Myocyte (in vitro differentiated cells): ENCODE measurements around the gene CEMIP. TPM values are rescaled to one million over a fixed set of nuclear protein-coding genes. Genes with fewer than 3 reads are reported as not detected.

Experiments used
- DNase-seq: peaks from one replicate; pipeline ENCODE4 v3.0.0-alpha.2; 2012; ENCODE audit warnings: low read depth
- total RNA-seq: library from RNA; depleted of rRNA; stranded (reverse); fragments of >200 nt; gene quantifications from 2 replicates; pipeline ENCODE4 v1.2.3, GENCODE V29; 2014

Gene CEMIP
- total RNA-seq, 1 donor from 2014 or later, result 13.9 TPM

DNA sequence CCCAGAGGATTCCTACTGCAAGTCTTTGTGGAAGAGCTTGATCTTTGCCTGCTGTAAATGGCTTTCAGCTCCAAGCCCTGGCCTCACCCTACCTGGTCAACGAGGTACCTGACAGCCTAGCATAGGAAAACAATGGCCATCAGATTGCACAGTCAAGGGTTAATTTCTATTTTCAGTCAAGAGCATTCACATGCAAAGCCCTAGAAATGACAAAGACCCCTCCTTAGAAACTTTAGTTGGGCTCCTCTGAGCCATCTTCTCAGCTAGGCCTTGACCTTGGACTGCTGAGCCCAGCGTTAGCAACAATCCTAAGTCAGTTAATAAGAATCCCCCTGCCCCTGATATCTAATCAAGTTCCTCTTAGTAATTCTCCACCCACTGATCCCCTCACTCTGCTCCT lies 192.0 kb downstream of the CEMIP start:
- no peak for DNase-seq

DNA sequence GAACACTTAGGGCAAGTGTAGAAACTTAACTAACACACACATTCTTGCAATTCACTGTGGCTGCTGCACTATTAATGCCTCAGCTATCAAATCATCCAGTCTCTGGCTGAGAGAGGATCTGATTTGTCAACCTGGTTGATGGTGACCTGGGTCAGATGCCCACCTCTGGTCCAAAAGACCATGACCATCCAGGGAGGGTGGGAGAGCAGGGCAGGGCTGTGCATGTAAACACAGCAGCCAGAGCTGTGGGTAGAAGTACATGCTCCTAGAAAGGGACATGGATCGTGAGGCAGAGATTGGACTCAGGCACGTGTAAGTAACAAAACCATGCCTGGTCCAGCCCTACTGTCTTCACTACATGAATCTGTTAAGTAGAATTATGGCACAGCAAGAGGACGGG lies 193.1 kb downstream of the CEMIP start:
- no peak for DNase-seq

DNA sequence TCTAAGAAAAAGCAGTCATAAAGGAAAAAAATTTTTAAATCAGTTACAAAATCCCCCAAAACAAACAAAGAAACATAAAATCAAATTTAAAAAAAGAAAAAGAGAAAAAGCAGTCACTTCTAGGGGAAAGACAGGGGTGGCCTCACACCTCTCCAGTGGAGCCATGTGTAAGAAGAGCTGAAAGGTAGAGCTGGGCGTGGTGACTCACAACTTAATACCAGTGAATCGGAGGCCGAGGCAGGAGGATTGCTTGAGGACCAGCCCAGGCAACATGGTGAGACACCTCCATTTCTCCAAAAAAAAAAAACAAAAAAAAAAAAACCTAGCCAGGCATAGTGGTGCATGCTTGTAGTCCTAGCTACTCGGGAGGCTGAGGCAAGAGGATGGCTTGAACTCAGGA lies 195.7 kb downstream of the CEMIP start:
- DNase-seq, result no peak

DNA sequence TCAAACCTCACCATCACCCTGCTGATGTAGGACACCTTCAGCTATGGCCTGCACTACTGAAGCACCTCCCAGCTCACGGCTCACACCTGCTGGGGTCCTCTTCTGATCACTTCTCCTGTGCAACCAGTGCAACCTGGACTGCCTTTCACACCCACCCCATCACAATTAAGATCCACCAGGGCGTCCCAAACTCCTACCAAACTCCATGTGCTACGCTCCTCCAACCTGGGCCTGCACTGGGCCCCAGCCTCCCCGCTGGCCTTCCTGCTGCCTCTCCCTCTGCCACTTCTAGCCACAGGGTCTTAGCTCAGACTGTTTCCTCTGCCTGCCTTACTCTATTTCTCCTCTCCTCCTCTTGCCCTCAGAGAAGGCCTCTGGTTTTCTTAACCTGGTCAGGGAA lies 197.7 kb downstream of the CEMIP start:
- no peak for DNase-seq

DNA sequence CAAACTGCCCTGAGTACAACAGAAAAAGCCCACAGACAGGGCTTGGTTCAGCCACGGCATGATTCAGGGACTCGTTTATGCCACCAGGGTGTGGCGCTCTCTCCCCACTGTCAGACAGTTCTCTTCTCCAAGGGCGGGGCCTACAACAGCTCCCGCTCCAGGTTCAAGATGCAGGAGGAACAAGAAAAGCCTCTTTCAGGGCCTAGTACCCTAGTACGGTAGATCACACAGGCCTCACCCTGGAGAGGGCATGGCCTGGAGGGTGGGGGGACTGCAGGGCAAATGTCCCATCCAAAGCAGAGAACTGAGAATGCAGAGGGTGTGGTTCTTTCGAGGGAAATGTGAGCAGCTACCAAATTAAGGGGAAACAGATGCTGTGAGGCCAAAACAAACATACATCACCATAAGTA lies 198.5 kb downstream of the CEMIP start:
- DNase-seq, result peak; percentile 56

DNA sequence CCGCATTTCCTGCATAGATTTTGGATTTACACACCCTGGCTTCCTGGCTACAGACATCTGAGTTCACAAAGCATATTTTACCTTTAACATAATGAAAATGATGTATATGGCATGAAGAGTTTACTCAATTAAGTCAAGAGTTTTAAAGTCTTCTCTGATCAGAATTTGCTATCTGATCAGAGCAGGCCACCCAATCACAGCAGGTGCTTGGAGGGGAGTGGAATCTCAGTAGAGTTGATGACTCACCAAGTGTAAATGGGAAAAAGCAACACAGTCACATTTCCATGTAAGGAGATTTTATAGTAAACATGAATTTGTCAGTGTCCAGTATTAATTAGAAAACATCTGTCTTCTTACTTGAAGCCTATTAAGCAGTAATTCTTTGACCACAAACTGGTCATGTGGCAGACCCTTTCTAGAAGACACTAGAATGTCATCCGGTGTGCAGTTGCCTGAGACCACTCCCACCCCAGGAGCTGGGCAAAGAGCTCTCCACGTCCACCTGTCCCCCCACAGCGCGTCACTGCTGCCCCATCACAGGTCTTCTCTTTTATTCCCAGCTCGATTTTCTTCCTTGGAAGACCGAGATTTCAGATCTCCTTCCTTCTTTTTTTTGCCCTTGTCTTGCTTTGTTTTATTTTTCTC lies 199.6 kb downstream of the CEMIP start:
- peak; percentile 45 for DNase-seq

DNA sequence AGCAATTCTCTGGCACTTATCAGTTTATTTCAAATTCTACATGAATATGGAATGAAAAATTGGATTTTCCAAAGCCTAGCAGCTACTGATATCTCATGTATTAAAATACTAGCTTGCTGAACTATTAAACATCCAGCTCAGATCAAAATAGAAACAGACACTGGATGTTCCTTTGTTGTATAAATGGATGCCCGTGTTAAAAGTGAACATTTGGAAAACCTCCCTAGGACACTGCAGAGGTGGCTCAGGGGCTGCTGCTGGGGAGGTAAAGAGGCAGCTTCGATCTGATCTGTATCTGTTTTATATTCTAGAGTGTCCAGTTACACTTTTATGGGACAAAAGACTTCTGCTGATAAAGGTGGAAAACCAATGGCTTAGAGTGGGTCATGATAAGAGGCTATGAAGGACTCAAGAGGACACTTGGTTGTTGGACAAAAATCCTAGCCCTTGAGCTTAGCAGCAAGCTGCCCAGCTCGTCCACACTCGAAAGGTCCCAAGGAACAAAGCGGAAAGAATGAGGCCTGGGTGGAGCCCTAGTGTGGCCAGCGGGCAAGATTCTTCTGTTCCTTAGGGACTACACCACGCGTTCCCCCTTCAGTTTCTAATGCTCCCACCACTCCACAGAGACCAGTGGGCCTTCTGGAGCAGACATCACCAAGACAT lies 200.5 kb downstream of the CEMIP start:
- DNase-seq, result no peak

DNA sequence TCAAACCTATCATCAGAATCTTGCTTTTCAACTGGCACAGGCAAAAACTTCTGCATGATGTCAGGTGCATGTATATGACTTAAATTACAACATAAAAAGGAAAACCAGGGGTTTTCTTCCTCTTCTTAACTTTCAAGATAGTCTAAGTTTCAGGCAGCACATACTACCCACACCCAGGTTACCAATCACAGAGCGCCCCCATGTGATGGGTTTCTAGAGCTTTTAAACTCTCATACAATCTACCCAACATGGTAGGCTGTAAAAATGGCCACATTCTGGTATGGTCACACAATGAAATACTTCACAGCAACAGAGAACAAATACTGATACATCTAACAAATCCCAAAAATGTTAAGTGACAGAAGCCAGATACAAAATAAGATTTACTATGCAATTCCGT lies 203.0 kb downstream of the CEMIP start:
- DNase-seq, result no peak

DNA sequence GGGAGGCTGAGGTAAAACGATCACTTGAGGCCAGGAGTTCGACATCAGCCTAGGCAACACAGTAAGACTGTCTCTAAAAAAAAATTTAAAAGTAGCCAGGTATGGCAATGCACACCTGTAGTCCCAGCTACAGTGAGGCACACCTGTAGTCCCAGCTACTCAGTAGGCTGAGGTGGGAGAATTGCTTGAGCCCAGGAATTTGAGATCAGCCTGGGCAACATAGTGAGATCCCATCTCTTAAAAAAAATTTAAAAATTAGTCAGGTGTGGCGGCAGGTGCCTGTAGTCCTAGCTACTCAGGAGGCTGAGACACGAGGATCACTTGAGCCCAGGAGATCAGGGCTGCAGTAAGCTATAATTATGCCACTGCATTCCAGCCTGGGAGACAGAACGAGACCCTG lies 203.7 kb downstream of the CEMIP start:
- DNase-seq, result no peak

DNA sequence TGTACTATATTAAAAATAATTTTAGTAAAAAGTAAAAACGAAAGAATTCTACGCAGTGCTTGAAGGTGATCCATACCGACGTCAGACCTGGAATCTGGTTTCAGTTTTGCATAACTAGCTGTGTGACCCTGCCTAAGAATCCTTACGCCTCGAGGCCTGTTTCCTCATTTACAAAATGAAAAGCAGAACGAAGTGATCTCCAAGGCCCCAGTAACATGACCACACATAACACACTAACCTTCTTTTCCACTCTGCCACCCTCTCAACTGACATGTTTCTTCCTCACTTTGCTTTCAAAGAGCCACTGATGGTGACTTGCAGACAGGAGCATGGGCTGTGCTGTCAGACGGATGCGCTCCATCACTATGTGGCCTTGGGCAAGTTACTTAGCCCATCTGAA lies 205.7 kb downstream of the CEMIP start:
- DNase-seq, result no peak

DNA sequence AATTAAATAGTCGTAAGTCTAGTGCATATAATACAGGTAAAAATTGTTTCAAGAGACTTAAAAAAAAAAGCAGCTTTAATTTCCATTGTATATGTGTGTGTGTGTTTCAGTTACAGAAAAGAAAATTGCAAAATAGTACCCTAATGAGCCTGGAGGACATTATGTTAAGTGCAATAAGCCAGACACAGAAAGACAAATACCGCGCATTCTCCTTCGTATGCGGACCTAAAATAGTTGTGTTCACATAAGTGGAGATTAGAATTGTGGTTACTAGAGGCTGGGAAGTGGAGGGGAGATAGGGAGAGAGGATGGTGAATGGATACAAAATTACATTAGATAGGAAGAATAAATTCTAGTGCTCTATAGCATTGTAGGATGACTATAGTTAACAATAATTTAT lies 206.8 kb downstream of the CEMIP start:
- no peak for DNase-seq

DNA sequence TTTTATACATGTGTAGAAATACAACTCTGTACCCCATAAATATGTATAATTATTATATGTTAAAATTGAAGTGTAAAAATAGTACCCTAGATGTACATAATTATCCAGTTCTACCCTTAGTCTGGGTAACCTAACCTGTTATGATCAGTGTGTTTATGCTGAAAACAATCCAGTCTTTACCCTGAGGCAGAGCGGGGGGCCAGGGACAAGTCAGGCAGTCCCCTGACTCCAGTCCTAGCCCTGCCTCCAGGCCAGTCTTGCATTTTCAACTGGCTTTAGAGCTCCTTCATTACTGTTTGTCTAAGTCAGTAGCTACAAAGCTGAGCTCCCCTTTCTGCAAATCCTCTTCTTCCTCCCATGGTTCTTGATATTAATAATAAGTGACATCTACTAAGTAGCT lies 207.3 kb downstream of the CEMIP start:
- no peak for DNase-seq

DNA sequence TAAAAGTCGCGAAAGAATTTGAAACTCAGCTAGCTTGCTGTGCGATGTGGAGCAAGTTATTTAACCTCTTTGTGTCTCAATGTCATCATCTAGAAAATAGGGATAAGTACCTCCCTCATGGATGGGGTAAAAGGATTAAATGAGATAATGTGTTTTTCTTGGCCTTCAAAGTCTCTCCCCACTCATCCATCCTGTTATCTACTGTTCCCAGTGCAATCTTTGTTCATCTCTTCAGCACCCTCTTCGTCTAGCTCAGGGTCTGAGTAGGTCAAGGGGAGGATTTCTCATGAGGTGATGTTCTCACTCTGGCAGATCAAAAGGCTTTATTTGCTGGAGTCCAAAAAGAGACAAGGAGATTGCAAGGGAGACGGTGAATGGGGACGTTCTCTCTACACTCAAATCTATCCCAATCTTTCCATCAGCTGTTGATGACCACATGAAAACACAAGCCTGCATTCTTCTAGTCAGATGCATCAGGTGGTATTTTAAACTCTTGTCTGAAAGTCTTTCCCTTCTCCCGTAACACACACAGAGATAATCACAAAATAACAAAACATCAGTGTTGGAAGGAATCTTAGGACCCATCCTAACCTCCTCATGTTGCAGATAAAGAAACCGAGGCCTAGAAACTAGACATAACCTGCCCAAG lies 209.1 kb downstream of the CEMIP start:
- DNase-seq, result peak; percentile 66

DNA sequence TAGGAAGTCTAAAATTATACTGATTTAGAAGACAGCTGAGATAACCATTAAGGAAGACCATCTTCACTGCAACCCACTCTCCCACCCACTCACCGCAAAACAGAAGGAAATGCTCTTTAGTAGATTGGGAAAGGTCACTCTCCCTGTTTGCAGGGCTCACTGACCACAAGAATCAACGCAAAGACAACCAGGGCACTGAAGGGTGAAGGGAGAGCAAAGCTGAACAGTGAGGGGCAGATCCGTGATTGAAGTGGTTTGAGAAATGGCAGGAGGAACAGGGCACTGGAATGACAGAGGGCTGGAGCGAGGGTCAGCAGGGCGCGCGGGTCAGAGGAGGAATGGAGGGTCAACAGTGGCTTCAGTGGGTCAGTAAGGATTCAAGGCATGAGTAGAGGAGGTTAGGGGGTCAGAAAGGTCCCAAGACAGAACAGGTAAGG lies 209.9 kb downstream of the CEMIP start:
- peak; percentile 55 for DNase-seq

DNA sequence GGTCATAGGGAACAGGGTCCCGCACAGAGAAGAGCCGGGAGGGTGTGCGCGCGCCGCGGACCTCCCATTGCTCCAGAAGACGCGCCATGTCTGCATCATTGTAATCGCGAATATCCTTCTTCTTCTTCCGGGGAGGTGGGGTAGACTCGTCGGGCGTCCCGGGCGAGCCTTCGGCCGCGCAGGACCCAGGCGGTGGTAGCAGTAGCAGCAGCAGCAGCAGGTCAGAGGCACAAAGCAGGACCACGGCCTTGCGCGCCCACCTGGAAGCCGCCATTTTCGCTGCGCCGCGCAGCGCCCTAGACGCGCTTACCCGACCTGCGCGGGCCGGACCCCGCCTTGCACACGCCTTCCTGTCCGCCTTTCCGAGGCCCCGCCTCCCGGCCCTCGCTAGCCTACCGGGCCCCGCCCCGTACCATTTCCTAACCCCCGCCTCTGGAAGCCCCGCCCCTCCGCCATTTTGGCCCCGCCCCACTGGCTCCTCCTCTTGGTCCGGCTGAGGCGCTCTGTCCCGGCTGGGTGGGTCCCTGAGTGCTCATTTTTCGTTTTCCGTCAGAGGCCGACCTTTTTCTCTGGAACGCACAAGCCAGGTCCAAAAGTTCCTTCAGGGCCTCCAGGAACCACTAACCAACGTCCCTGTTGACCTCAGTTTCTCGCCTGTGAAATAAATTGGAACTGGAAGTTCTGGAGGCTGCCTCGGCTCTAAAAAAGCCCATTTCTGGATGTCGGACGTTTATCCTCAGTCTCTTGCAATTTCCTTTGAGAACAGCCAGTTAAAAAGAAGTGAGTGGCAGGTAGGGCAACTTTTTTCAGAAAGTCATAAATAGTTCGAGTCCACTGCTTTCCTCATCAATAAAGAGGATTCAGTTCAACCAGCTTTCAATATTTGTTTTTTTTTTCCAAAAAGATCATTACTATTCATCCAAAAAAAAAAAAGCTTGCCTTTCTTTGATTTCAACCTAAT lies 210.6 kb downstream of the CEMIP start, which contains the start of gene MESD:
Gene MESD (minus strand): TSS at position 302 of the 961 bp plus-strand sequence. CDS start 28 bp downstream, at position 274.
- DNase-seq, result peak; percentile 96

DNA sequence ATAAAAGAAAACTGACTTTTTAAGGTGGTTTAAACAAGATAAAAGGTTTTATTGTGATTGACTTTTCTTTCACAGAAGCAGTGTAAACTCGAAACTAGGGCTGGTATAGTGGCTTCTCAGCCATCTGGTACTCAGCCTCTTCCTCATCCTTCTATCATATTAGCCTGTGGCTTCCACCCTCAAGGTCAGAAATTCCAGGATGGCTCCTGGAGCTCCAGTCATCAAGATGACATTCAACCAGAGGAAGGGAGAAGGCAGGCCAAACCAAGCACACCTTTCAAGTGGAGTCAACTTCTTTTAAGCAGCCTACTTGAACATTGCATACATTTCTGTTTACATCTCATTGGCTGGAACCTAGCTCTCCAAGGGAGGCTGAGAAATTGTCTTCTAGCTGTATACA lies 211.8 kb downstream of the CEMIP start:
- DNase-seq, result peak; percentile 42

DNA sequence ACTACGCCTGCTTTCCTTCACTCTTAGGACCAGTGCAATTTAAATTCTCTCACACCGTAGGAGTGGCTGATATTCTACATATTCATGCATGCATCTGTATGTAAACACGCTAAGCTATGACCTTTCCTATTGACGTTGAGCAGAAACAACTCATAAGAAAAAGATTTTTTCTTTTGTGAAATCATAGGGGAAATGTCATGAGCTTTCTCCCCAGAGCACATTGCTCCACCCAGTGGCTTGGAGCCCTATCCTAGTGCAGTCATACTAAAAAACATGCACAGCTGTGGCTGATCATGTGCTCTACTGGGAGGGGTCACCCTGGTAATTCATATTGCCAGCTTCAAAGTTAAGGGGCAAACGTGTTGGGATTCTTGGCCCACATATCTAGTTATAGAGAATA lies 212.3 kb downstream of the CEMIP start:
- DNase-seq, result peak; percentile 78

DNA sequence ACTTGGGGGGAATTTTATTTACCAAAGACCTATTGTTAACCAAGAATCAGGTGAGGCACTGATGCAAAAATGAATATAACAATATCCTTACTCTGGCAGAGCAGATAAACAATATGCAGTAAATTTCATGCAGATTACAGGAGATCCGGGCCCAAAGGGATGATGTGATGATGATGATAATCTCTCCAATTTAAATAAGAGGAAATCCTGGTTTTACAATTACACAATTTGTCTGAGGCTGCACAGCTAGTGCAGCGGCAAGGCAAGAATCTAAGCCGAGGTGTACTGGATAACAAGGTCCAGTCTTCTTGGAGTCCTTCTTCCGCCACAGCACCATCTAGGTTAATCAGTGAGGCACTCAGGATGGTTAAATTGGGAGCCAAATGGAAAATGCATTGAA lies 212.8 kb downstream of the CEMIP start:
- no peak for DNase-seq

DNA sequence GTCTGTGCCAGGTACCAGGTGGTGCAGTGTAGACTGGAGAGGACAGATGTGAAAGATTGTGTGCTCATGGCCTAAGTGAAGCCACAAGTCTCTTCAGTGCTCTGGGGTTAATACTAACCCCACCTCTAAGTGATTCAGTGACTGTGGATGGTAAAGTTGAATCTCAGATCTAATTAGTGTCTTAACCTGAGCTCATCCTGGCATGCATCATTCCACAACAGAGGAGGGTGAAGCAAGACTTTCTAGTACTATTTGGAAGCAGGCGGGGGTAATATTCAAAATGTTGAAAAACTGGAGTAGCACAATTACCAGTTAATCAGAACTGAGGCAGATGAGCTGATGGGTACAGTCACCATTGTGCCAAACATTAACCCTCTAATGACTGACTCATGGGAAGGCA lies 213.3 kb downstream of the CEMIP start:
- DNase-seq, result no peak

DNA sequence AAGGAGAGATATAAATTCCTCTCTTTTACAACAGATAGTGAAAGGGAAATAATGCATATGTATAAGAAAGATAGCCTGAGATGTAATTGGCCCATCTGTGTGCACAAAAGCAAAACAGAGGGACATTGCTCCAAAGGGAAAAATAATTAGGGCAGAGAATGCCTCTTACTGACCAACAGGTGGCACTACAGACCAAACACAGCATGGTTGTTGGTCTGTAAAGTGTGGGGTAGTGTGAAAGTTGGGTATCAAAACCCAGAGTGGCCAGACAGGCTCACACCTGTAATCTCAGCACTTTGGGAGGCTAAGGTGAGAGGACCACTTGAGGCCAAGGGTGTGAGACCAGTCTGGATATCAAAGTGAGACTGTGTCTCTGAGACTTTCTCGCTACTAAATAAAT lies 217.1 kb downstream of the CEMIP start:
- no peak for DNase-seq

DNA sequence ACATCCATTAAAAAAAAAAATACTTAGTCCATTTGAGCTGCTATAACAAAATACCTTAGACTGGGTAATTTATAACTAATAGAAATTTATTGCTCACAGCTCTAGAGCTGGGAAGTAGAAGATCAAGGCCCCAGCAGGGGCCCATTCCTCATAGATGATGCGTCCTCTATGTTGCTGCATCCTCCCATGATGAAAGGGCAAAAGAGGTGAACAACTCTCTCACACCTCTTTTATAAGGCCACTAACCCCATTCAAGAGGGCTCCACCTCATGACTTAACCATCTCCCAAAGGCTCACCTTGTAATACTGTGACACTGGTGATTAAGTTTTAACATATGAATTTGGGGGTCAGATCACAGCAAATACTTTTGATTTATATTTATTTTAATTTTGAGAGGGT lies 218.5 kb downstream of the CEMIP start:
- no peak for DNase-seq
